Naive thymus-derived CD4-positive, alpha-beta T cell (primary cell): ENCODE data around the gene HCN1. TPM values are rescaled to one million over a fixed set of nuclear protein-coding genes. Genes with fewer than 3 reads are reported as not detected.

ENCODE experiments used
- ATAC-seq: fragments of 150-1000 bp; cut with Tn5 transposase; 2 replicates; pipeline ENCODE4 v1.10.0; 2021; ENCODE audit warnings: mild to moderate bottlenecking, moderate library complexity
- CTCF ChIA-PET: fragments of 350-600 bp; sonication (Branson Sonifier 250); formaldehyde crosslinking; loops from one replicate; lab custom pipeline; 2021; ENCODE audit warnings: antibody characterized with exemption; lab: Charles Lee
- POLR2A ChIA-PET: fragments of 350-600 bp; sonication (Branson Sonifier 250); formaldehyde crosslinking; loops from one replicate; lab custom pipeline; 2021; ENCODE audit warnings: antibody characterized with exemption, inconsistent platforms; lab: Charles Lee
- DNase-seq, 9 donors: peaks; one replicate each; pipeline versions ENCODE4 v3.0.0 to v3.0.0-alpha.2; 2020 to 2022; ENCODE audit warnings: mixed read lengths in 1 of 9
- H3K27ac ChIP-seq: one replicate; pipeline ENCODE4 v1.7.0; 2013; ENCODE audit warnings: mild to moderate bottlenecking, low read depth, low read length, moderate library complexity
- H3K27me3 ChIP-seq, 2 donors: one replicate each; pipeline ENCODE4 v1.7.0; 2013; ENCODE audit warnings: low read length in 2 of 2, mild to moderate bottlenecking in 2 of 2, moderate library complexity in 2 of 2; ENCODE audit not compliant: control insufficient read depth in 2 of 2, insufficient read depth in 2 of 2
- H3K36me3 ChIP-seq, 3 experiments: 1 replicate in 2 of 3; 2 replicates in 1 of 3; pipeline ENCODE4 v1.7.0; 2013; ENCODE audit warnings: low read length in 3 of 3, mild to moderate bottlenecking in 3 of 3, moderate library complexity in 1 of 3; ENCODE audit not compliant: insufficient read depth in 3 of 3, control insufficient read depth in 2 of 3
- H3K4me1 ChIP-seq, 2 donors: one replicate each; pipeline ENCODE4 v1.7.0; 2013; ENCODE audit warnings: low read length in 2 of 2, mild to moderate bottlenecking in 2 of 2, moderate library complexity in 1 of 2; ENCODE audit not compliant: control insufficient read depth in 2 of 2, insufficient read depth in 2 of 2
- H3K4me3 ChIP-seq: 2 replicates; pipeline ENCODE4 v1.7.0; 2013; ENCODE audit warnings: mild to moderate bottlenecking, low read length
- H3K9me3 ChIP-seq, 3 experiments: 1 replicate in 2 of 3; 2 replicates in 1 of 3; pipeline ENCODE4 v1.7.0; 2013; ENCODE audit warnings: low read length in 3 of 3; ENCODE audit not compliant: control insufficient read depth in 2 of 3
- H3K27ac Mint-ChIP-seq, 9 donors: one replicate each; pipeline ENCODE4 v1.8.0; 2020 to 2022; ENCODE audit warnings: mixed read lengths in 9 of 9, mild to moderate bottlenecking in 8 of 9, moderate library complexity in 5 of 9, inconsistent platforms in 2 of 9
- H3K27me3 Mint-ChIP-seq, 5 donors: one replicate each; pipeline ENCODE4 v1.8.0; 2021 to 2022; ENCODE audit warnings: mixed read lengths in 5 of 5, mild to moderate bottlenecking in 1 of 5
- H3K36me3 Mint-ChIP-seq, 5 donors: one replicate each; pipeline ENCODE4 v1.8.0; 2020 to 2022; ENCODE audit warnings: mixed read lengths in 5 of 5, mild to moderate bottlenecking in 3 of 5, inconsistent platforms in 1 of 5
- H3K4me1 Mint-ChIP-seq, 7 donors: one replicate each; pipeline ENCODE4 v1.8.0; 2020 to 2022; ENCODE audit warnings: mixed read lengths in 7 of 7, mild to moderate bottlenecking in 3 of 7, inconsistent platforms in 1 of 7
- H3K4me3 Mint-ChIP-seq, 10 donors: one replicate each; pipeline ENCODE4 v1.8.0; 2020 to 2022; ENCODE audit warnings: mild to moderate bottlenecking in 10 of 10, mixed read lengths in 10 of 10, moderate library complexity in 6 of 10, inconsistent platforms in 2 of 10
- H3K9me3 Mint-ChIP-seq, 11 donors: one replicate each; pipeline ENCODE4 v1.8.0; 2020 to 2022; ENCODE audit warnings: mixed read lengths in 11 of 11, mild to moderate bottlenecking in 4 of 11, inconsistent platforms in 1 of 11, moderate library complexity in 1 of 11
- intact Hi-C, 2 donors: fragments of 100-400 bp; cut with micrococcal nuclease; formaldehyde crosslinking; loops; one replicate each; pipeline ENCODE4 v1.15.1; 2023
- polyA plus RNA-seq, 2 donors: library from polyadenylated mRNA; unstranded; fragments of 300-500 nt; fragmentation: Illumina TruSeq; gene quantifications; one replicate each; pipeline ENCODE4 v1.2.3, GENCODE V29; 2021
- total RNA-seq, 6 experiments: library from RNA in 5 of 6; stranded (reverse) in 5 of 6; gene quantifications; 1 replicate in 5 of 6; 2 replicates in 1 of 6; pipeline ENCODE4 v1.2.3 and lab custom pipeline; 2021 to 2026

Gene HCN1
- total and polyA plus RNA-seq, 7 experiments from 2014 or later: not detected

DNA sequence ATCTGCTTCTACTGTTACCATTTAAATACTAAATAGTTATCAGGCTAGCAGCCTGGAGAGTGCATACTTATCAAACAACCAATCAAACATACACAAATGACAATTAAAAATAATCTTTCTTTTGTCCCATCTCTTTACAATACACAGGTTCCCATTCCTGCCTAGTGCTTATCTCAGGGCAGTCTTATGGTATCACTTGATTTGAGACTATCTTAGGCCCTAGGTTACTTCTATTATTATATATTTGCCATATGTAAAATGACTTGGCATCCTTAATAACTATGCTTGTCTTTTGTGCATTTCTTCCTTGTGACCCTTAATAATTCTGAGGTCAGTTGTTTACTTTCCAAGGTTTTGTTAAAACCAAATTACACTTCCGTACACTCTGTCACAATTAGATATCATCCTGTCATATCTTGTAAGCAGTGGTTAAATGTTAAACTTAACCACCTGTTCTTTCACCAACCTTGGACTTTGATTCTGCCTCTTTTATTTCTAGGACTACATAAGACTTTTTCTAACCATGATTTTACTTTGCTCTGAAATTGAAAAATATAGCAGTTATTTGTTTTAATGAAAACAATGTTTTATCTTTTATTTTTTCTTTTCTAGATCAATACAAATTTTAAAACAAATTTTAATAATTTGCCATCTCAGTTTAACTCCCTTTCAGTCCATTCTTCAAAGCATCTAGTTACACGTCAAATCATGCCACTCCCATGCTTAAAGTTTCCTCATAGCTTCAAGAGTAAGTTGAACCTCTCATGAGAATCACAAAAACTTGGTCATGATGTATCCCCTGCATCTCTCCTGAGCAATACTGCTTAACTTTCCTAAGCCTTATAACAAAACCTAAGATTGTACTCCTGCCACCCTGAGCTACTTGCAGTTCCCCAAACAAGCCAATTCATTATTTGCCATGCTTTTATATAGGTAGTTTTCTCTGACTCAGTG is 281.3 kb downstream of the HCN1 start:
- Histone ChIP-seq H3K4me1 (no peaks in the 10 kb centered on the region), H3K36me3 (no peaks in the 10 kb centered on the region), H3K4me3 (no peak overlapping the region), H3K27ac (no peak overlapping the region), H3K27me3 (no peaks in the 10 kb centered on the region), H3K9me3 (no peaks in the 10 kb centered on the region)
- ChIA-PET CTCF (no interaction called here), POLR2A (no interaction called here)
- Mint-ChIP-seq H3K4me1 (no peaks in the 10 kb centered on the region), H3K36me3 (no peaks in the 10 kb centered on the region), H3K9me3 (peaks cover 0 to 25% (median 3%) of the 10 kb centered on the region in 11 donors), H3K4me3 (no peak overlapping the region), H3K27me3 (no peaks in the 10 kb centered on the region), H3K27ac (no peak overlapping the region)
- DNase-seq (no peak), ATAC-seq (no peak)
- intact Hi-C loops: no loop called here

DNA sequence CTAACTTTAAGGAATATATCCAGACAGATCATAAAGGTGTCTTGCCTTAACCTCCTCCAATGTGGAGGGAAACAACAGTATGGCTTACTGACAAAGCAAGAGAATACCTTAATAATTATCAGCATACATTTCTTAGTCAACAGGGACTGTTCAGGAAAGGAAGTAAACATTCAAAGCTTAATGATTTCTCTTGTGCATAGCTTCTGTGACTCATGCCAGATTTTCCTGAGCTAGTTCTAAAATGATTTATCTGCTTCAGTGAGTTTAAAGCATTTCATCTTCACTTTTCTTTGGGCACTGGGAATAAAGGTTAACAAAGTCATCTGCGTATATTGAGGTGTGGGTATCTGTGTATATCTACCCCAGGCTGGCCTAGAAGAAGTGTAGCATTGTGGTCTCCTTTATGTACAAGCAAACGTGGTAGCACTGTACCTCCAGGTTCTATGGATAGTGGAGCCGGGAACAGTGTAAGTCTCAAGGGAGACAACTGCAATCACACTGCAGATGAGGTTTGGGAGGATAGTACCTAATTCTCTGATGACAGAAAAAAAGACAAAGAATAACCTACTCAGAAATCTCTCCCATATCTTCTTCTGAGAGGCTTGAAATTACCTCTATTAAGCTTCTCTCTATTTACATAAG is 284.1 kb downstream of the HCN1 start:
- no peak overlapping the region for H3K27ac Mint-ChIP-seq
- intact Hi-C loops: no loop called here
- no peak overlapping the region for H3K4me3 Mint-ChIP-seq
- H3K27me3 ChIP-seq: no peaks in the 10 kb centered on the region
- no peaks in the 10 kb centered on the region for H3K36me3 Mint-ChIP-seq
- H3K36me3 ChIP-seq: no peaks in the 10 kb centered on the region
- ATAC-seq (no peak), DNase-seq (no peak)
- H3K9me3 Mint-ChIP-seq: peaks cover 0 to 21% (median 3%) of the 10 kb centered on the region in 11 donors
- H3K4me1 ChIP-seq: no peaks in the 10 kb centered on the region
- ChIA-PET POLR2A (no interaction called here), CTCF (no interaction called here)
- no peaks in the 10 kb centered on the region for H3K27me3 Mint-ChIP-seq
- H3K4me3 ChIP-seq: no peak overlapping the region
- H3K9me3 ChIP-seq: no peaks in the 10 kb centered on the region
- H3K4me1 Mint-ChIP-seq: no peaks in the 10 kb centered on the region
- H3K27ac ChIP-seq: no peak overlapping the region

DNA sequence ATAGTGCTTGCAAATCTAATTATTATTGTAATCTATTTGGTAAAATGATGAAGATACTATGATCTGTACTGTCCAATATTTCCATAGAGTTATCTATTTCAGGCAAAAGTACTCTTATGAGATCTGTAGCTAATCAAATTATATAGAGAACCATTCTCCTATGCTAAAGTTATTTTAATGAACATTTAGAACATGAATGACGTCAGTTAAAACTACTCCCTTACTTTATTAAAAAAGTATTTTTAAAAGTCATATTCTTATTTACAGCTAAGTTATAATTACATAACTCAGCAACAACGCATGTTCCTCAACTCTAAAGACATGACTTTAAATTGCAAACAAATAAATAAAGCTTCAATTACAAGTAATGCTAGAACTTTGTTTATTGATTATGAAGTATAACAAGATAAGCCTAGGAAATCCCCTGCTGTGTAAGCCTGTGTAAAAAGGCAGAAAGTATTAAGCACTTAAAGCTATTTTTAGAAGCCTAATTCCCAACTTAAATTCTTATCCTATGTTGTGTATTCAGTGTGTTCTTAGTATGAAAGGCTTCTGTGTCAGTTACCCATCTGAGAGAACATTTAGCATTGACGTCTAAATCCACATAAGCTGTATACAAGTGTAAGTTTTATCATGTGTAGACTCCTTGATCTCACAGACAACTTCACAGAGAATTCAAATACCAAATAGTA is 285.7 kb downstream of the HCN1 start:
- H3K4me1 ChIP-seq: no peaks in the 10 kb centered on the region
- ATAC-seq: no peak
- Mint-ChIP-seq H3K4me3 (no peak overlapping the region), H3K9me3 (peaks cover 0 to 18% (median 2%) of the 10 kb centered on the region in 11 donors), H3K36me3 (no peaks in the 10 kb centered on the region), H3K27ac (no peak overlapping the region), H3K4me1 (no peaks in the 10 kb centered on the region), H3K27me3 (no peaks in the 10 kb centered on the region)
- H3K9me3 ChIP-seq: no peaks in the 10 kb centered on the region
- CTCF ChIA-PET: no interaction called here
- H3K27ac ChIP-seq: no peak overlapping the region
- H3K27me3 ChIP-seq: no peaks in the 10 kb centered on the region
- intact Hi-C loops: no loop called here
- H3K36me3 ChIP-seq: no peaks in the 10 kb centered on the region
- H3K4me3 ChIP-seq: no peak overlapping the region
- DNase-seq: no peak
- POLR2A ChIA-PET: no interaction called here

DNA sequence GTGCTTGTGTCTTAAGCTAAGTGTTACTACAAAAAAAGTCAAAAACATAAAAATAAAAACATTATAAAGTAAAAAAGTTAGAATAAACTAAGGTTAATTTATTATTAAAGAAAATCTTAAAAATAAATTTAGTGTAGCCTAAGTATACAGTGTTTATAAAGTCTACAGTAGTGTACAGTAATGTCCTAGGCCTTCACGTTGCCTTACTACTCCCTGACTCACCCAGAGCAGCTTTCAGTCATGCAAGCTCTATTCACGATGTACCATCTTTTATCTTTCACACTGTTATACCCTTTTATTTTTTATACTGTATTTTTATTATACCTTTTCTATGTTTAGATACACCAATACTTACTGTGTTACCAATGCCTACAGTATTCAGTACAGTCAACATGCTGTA is 288.1 kb downstream of the HCN1 start:
- intact Hi-C loops: no loop called here
- no peak for ATAC-seq
- H3K36me3 Mint-ChIP-seq: no peaks in the 10 kb centered on the region
- Histone ChIP-seq H3K4me1 (no peaks in the 10 kb centered on the region), H3K9me3 (no peaks in the 10 kb centered on the region), H3K36me3 (no peaks in the 10 kb centered on the region), H3K27ac (no peak overlapping the region), H3K4me3 (no peak overlapping the region), H3K27me3 (no peaks in the 10 kb centered on the region)
- H3K27ac Mint-ChIP-seq: no peak overlapping the region
- H3K9me3 Mint-ChIP-seq: peaks cover 0 to 16% (median 3%) of the 10 kb centered on the region in 11 donors
- POLR2A ChIA-PET: no interaction called here
- CTCF ChIA-PET: no interaction called here
- H3K4me3 Mint-ChIP-seq: no peak overlapping the region
- H3K27me3 Mint-ChIP-seq: no peaks in the 10 kb centered on the region
- DNase-seq: no peak
- H3K4me1 Mint-ChIP-seq: no peaks in the 10 kb centered on the region

DNA sequence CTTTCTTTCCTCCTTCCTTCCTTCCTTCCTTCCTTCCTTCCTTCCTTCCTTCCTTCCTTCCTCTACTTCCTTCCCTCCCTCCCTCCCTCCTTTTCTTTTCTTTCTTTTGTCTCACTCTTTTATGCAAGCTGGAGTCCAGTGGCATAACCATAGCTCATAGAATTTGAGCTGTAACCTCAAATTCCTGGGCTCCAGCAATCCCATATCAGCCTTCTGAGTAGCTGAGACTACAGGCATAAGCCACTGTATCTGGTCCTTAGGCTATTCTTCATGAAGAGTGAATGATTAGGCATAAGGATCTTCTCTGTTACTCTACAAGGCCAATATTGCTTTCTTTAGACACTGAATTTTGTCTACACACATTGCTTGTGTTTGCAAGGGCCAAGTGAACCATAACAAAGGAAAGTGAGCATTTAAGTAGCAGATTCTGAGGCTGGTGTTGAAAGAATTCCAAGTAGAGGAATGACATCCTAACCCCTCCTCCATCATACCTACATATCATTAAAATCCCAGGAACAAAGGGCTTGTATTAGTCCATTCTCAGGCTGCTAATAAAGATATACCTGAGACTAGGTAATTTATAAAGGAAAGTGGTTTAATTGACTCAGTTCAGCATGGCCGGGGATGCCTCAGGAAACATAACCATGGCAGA is 293.2 kb downstream of the HCN1 start:
- Histone ChIP-seq H3K36me3 (no peaks in the 10 kb centered on the region), H3K9me3 (no peaks in the 10 kb centered on the region), H3K4me1 (no peaks in the 10 kb centered on the region), H3K27me3 (no peaks in the 10 kb centered on the region), H3K4me3 (no peak overlapping the region), H3K27ac (no peak overlapping the region)
- DNase-seq: no peak
- Mint-ChIP-seq H3K27ac (no peak overlapping the region), H3K4me1 (no peaks in the 10 kb centered on the region), H3K36me3 (no peaks in the 10 kb centered on the region), H3K27me3 (no peaks in the 10 kb centered on the region), H3K9me3 (peaks cover 0 to 13% (median 6%) of the 10 kb centered on the region in 11 donors), H3K4me3 (no peak overlapping the region)
- intact Hi-C loops: no loop called here
- ATAC-seq: no peak
- ChIA-PET CTCF (no interaction called here), POLR2A (no interaction called here)

DNA sequence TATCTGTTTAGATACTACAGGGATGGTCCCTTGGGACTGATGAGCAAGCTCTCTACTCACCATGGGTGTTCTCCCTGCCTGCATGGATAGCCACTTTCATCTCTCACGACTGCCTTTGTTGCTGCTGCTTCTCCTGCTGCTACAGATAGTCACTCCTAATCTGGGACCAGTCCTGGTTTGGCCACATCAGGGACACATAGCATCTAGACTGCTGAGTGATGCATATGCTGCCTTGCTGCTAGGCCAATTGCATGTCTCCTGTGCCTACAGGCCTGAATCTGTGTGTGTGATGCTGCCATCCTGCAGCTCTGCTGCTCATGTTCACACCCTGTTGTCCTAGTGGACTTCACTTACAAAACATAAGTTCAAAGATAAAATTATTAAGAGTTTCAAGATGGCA is 297.1 kb downstream of the HCN1 start:
- H3K4me3 ChIP-seq: no peak overlapping the region
- Mint-ChIP-seq H3K4me3 (no peak overlapping the region), H3K27me3 (no peaks in the 10 kb centered on the region), H3K36me3 (no peaks in the 10 kb centered on the region), H3K9me3 (peaks cover 0 to 17% (median 6%) of the 10 kb centered on the region in 11 donors), H3K27ac (no peak overlapping the region), H3K4me1 (no peaks in the 10 kb centered on the region)
- no peaks in the 10 kb centered on the region for H3K27me3 ChIP-seq
- no peaks in the 10 kb centered on the region for H3K4me1 ChIP-seq
- no peaks in the 10 kb centered on the region for H3K9me3 ChIP-seq
- ATAC-seq (no peak), DNase-seq (no peak)
- no peak overlapping the region for H3K27ac ChIP-seq
- ChIA-PET CTCF (no interaction called here), POLR2A (no interaction called here)
- no peaks in the 10 kb centered on the region for H3K36me3 ChIP-seq
- intact Hi-C loops: no loop called here
